HG02763 (cell line): ENCODE measurements around the gene CDPF1.
"Not testable (repeated sequence)": the region's sequence is repeated elsewhere in the genome, so short reads cannot be mapped to it uniquely, and the experiment has no call there.

Experiments
- ATAC-seq: cut with Tn5 transposase; IDR thresholded peaks from one replicate; pipeline ENCODE4 v1.9.1; 2021; ENCODE audit warnings: mild to moderate bottlenecking, moderate library complexity; ENCODE audit not compliant: unreplicated experiment

The CDPF1 gene

DNA sequence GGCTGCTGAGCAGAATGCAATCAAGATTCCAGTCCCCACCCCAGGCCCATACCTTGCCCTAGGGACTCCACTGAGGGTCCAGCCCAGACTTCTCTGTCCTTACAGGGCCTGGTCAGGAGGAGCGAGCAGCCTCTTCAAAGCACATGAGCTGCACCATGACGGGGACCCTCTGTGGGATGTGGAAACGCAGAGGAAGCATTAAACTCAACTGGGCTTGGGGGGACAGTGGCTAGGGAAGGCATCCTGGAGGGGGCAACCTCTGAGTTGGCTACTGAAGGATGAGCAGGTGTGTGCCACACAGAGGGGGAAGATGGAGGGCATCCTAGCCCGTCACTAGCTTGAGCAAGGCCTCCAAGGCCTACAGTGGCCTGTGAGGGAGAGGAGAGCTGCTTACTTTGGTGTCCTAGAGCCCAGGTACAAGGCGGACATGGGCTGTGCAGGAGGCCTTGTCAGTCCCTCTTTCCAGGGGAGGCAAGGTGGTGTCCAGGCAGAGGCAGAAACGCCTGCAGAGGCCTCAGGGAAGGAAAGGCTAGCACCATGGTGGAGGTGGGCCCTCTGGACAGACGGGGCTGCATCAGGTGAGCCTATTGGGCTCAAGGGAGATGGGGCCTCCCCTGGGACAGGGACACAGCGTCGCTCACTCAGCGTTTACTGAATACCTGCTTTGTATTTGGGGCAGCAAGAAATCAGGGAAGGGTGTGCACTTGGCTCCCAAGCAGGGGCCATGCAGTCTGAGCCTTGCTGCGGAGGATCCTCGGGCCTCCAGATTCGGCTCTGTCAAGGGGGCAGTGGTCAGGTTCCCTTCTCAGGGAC lies 32.0 kb upstream of the CDPF1 start:
- no peak for ATAC-seq

DNA sequence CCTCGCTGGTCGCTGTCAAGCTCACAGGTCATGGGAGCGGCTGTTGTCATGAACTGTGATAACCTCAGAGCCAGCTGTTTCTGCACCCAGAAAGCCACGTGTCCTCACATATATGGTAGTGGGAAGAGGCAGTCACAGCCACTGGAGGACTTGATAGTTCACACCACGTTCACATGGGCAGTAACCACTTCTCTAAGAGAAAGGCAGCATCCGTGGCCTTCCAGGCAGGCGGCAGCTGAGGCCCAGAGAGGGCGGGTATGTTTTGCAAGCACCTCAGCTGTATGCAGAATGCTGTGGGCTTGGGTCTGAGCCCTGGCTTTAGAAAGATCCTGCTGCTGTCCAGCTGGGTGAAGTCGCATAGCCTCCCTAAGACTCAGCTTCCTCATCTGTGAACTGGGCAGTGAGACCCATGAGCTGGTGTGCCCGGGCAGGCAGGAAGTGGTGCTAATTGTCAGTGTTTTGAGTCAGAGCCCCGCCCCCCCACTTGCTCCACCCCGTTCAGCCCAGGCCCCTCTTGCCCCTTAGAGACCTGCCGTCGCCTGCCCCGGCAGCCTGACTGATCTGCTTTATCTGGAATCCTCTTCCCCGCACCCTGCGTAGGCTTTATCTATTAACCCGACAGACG lies 31.0 kb upstream of the CDPF1 start:
- no peak for ATAC-seq

- no peak for ATAC-seq
These were observed 30.1 kb upstream of the CDPF1 start for GRCh38 chr22:46280063-46280817.

- ATAC-seq = no peak
These were observed 28.9 kb upstream of the CDPF1 start for GRCh38 chr22:46278656-46279645.

DNA sequence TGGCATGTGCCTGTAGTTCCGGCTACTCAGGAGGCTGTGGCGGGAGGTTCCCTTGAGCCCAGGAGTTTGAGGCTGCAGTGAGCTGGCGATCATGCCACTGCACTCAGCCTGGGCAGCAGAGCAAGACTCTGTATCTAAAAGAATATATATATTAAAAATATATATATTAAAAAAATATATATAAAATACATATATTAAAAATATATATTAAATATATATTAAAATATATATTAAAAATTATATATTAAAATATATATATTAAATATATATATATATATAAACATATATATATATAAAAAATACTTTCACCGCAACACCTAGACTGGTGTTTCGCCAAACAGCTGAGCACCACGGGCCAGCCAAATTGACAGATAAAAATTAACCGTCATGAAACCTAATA lies 26.5 kb upstream of the CDPF1 start:
- ATAC-seq = no peak

DNA sequence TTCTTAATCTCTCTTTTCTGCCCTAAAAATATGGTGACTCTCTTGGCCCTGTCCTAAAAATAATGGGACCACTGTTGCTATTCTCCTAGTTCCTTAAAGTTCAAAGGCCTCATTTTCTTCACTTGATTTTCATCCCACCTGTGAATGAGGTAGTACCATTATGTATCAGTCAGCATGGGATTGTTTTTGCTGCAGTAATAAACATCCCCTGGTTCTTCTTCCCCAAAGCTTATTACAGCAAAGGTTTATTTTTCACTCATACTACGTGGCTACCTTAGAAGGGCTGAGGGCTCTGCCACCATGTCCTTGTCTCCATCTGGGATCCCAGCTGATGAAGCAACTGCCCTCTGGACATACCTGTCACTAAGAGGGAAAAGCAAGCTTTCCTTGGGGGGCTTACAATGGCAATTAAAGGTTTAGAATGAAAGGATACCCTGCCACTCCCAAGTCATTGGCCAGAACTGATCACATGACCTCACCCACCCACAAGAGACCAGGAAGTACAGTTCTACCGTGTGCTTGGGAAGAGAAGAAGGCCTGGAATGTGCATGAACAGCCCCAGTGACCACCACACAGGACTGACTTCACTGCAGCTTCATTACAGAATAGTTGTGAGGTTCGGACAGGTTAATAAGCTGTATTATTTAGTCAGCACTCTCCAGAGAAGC lies 25.5 kb upstream of the CDPF1 start:
- no peak for ATAC-seq

GRCh38 chr22:46274381-46274780 lies 24.3 kb upstream of the CDPF1 start:
- no peak for ATAC-seq

- no peak for ATAC-seq
These were observed 23.5 kb upstream of the CDPF1 start for GRCh38 chr22:46273432-46274148.

GRCh38 chr22:46272762-46273431 lies 22.8 kb upstream of the CDPF1 start:
- ATAC-seq = no peak

DNA sequence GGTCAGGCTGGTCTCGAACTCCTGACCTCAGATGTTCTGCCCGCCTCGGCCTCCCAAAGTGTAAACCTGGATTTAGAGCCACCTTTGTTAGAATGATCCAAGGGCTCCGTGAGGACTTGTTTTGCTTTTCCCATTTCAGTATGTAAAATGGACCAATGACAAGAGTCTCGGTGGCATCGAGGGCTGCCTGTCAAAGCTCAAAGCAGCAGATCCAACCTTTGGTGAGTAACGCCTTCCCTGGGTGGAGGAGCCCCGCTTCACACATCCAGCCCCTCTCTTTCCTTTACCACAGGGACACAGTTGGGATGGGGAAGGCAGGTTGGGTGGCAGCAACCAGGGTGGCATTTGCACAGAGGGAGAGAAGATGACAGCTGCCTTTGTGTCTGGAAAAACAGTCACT lies 22.1 kb upstream of the CDPF1 start:
- no peak for ATAC-seq

DNA sequence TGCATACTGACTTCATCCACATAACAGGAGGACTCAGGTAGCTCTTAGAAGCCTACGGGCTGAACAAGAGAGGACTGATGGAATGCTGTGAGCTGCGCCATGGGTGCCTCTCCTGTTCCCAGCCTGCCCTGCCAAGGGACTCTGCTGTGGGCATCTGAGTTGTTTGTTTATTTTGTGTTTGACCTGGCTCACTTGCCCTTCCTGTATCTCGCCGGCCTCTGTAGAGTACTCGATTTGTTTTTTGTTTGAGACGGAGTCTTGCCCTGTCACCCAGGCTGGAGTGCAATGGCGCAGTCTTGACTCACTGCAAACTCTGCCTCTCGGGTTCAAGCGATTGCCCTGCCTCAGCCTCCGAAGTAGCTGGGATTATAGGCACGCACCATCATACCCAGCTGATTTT lies 19.5 kb upstream of the CDPF1 start:
- ATAC-seq = no peak

- peak; percentile 75 for ATAC-seq
These were observed 17.6 kb upstream of the CDPF1 start, which contains the start of gene TTC38 for GRCh38 chr22:46267431-46268279. Gene TTC38 (plus strand): TSS chr22:46268008. CDS start chr22:46268040, 32 bp downstream.

DNA sequence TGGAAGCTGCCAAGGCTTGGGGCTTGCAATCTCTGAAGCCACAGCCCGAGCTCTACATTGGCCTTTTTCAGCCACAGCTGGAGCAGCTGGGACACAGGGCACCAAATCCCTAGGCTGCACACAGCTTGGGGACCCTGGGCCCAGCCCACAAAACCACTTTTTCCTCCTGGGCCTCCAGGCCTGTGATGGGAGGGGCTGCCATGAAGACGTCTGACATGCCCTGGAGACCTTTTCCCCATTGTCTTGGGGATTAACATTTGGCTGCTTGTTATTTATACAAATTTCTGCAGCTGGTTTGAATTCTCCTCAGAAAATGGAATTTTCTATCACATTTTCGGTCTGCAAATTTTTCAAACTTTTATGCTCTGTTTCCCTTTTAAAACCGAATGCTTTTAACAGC lies 15.5 kb upstream of the CDPF1 start:
- ATAC-seq = not testable (repeated sequence)

GRCh38 chr22:46264520-46264919 lies 14.4 kb upstream of the CDPF1 start:
- not testable (repeated sequence) for ATAC-seq

DNA sequence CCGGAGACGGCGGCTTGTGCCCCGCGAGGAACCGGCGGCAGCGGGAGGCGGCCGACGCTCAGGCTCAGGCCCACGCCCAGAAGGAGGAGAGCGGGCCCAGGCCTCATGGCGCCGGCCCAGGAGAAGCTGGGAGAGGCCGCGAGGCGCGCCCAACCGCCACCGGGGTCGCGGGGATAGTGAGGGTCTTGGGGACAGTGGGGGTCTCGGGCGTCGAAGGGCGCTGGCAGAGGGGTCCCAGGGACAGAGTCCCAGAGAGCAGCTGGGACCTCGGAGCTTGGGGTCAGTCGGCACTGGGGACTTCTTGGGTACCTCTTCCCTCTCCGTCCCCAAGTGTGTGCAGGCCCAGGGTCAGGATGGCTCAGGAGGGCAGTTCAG lies 13.1 kb upstream of the CDPF1 start, which contains the start of gene PKDREJ:
Gene PKDREJ (minus strand): TSS at position 128 of the 375 bp plus-strand sequence. CDS start 21 bp downstream, at position 107.
- ATAC-seq = no peak

DNA sequence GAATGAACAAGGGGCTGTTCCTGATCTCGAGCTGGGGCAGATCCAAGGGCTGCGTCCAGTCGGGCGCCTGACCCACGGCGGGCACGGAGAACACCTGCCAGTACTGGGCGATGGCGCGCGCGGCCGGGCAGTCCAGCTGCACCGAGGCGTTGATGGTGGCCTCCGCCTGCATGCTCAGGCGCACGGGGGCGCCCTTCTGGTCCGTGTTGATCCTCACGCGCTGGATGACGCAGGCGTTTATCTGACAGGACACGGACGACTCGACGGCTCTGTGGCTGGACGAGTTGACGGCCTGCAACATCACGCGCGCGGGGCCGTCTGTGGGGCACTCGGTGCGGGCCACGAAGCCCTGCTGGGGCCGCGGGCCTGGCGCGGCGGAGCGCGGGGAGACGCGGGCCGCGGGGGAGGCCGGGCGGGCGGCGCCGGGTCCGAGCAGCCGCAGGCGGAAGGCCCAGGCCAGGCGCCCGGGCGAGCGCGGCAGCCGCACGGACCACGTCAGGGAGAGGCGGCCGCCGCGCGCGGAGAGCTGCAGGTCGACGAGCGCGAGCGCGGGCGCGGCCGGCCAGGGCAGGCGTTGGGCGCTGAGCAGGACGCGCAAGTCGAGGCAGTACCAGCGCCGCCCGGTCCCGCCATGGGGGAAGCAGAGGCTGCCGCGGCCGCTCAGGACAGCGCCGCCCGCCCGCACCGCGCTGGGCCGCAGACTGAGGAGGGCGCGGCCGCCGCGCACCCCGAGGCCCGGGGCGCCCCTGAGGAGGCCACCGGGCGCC lies 12.5 kb upstream of the CDPF1 start:
- ATAC-seq = no peak

DNA sequence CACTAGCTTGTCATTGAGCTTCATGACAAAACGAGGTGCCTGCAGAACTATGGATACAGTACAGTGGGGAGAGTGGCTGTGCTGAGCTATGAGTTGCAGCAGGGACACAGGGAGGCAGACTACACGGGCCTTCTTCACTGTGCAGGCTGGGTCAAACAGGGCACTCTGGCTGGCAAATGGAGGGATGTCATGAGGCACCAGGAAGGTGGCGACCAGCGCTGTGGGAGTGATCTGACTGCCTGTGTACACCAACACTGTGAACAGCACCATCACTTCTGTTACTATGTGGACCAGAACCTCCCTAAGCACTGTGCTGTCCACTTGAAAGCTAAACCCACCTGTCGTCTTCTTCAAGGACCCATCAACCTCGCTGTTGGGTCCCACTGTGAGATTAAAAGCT lies 9.9 kb upstream of the CDPF1 start:
- no peak for ATAC-seq
